PC-9 (cell line): ENCODE results near the gene C1R.
"Not testable (repeated sequence)": the region's sequence is repeated elsewhere in the genome, so short reads cannot be mapped to it uniquely, and the experiment has no call there.

ENCODE experiments used
- EZH2 ChIP-seq: fragments of 200-600 bp; sonication (generic); IDR thresholded peaks from 2 replicates; pipeline ENCODE4 v1.8.0; 2017; ENCODE audit warnings: antibody characterized with exemption, low read depth
- TF ChIP-seq, protein P1 (sequence below): fragments of 200-600 bp; sonication (generic); conservative IDR thresholded peaks from 2 replicates; pipeline ENCODE4 v1.6.1; 2017; ENCODE audit warnings: mixed run types, antibody characterized with exemption, mild to moderate bottlenecking, moderate library complexity

DNA sequence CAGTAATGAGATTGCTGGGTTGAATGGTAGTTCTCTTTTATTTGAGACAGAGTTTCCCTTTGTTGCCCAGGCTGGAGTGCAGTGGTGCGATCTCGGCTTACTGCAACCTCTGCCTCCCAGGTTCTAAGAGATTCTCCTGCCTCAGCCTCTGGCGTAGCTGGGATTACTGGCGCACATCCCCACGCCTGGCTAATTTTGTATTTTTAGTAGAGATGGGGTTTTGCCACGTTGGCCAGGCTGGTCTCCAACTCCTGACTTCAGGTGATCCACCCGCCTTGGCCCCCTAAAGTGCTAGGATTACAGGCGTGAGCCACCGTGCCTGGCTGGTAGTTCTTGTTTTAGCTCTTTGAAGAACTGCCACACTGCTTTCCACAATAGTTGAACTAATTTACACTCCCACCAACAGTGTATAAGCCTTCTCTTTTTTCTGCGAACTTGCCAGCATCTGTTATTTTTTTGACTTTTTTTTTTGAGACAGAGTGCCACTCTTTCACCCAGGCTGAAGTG lies 42.7 kb downstream of the C1R start:
- TF ChIP-seq, protein P1, sequence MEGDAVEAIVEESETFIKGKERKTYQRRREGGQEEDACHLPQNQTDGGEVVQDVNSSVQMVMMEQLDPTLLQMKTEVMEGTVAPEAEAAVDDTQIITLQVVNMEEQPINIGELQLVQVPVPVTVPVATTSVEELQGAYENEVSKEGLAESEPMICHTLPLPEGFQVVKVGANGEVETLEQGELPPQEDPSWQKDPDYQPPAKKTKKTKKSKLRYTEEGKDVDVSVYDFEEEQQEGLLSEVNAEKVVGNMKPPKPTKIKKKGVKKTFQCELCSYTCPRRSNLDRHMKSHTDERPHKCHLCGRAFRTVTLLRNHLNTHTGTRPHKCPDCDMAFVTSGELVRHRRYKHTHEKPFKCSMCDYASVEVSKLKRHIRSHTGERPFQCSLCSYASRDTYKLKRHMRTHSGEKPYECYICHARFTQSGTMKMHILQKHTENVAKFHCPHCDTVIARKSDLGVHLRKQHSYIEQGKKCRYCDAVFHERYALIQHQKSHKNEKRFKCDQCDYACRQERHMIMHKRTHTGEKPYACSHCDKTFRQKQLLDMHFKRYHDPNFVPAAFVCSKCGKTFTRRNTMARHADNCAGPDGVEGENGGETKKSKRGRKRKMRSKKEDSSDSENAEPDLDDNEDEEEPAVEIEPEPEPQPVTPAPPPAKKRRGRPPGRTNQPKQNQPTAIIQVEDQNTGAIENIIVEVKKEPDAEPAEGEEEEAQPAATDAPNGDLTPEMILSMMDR = not testable (repeated sequence)
- TF ChIP-seq EZH2 = not testable (repeated sequence)
